Ovary (tissue), 9 donors: Measurements from ENCODE around the gene DCAF11. TPM values are rescaled to one million over a fixed set of nuclear protein-coding genes. Genes with fewer than 3 reads are reported as not detected.

Source experiments
- DNase-seq, 5 donors: peaks; one replicate each; pipeline ENCODE4 v3.0.0-alpha.2; 2019 to 2020
- H3K27ac ChIP-seq, 2 donors: fragments of 200-600 bp; one replicate each; pipeline versions ENCODE4 v1.5.1 to v1.8.0; 2019 to 2022
- H3K27me3 ChIP-seq: fragments of 200-600 bp; one replicate; pipeline ENCODE4 v1.8.0; 2022
- H3K36me3 ChIP-seq: fragments of 200-600 bp; sonication (generic); one replicate; pipeline ENCODE4 v1.5.1; 2019
- H3K4me1 ChIP-seq: one replicate; pipeline ENCODE4 v1.8.1; 2013; ENCODE audit warnings: mild to moderate bottlenecking, moderate library complexity; ENCODE audit not compliant: insufficient read depth
- H3K4me3 ChIP-seq: fragments of 200-600 bp; sonication (generic); one replicate; pipeline ENCODE4 v1.5.1; 2017
- H3K9me3 ChIP-seq, 2 donors: fragments of 200-600 bp in 1 of 2; sonication (generic) in 1 of 2; one replicate each; pipeline versions ENCODE4 v1.5.1 to v1.8.1; 2013 to 2019; ENCODE audit warnings: mild to moderate bottlenecking in 1 of 2, moderate library complexity in 1 of 2
- CTCF ChIP-seq, 3 donors: fragments of 450-650 bp in 2 of 3; fragments of 200-600 bp in 1 of 3; IDR thresholded peaks; one replicate each; pipeline versions ENCODE4 v1.5.1 to v1.8.0; 2016 to 2022; ENCODE audit warnings: antibody characterized with exemption in 3 of 3, mild to moderate bottlenecking in 1 of 3
- EP300 ChIP-seq: sonication (generic); formaldehyde crosslinking; IDR thresholded peaks from one replicate; pipeline ENCODE4 v1.6.1; 2017; ENCODE audit warnings: antibody characterized with exemption
- POLR2A ChIP-seq: fragments of 450-650 bp; IDR thresholded peaks from one replicate; pipeline ENCODE4 v1.6.1; 2017; ENCODE audit warnings: antibody characterized with exemption, mild to moderate bottlenecking, moderate library complexity
- WGBS, 3 donors: extraction: QIAGEN DNeasy Blood & Tissue Kit in 1 of 3; methylation state at CpG; one replicate each; pipeline versions ENCODE4 v1.1.5 to v1.1.7; 2013 to 2017; 5-methylcytosine and 5-hydroxymethylcytosine counted together
- intact Hi-C, 4 donors: fragments of 100-400 bp; cut with DNase I; formaldehyde crosslinking; loops; one replicate each; pipeline versions ENCODE4 v1.11.0 to v1.15.1; 2022 to 2023
- polyA plus RNA-seq, 2 donors: library from polyadenylated mRNA; stranded (reverse); fragments of 200-250 nt in 1 of 2; fragments of 350-450 nt in 1 of 2; fragmentation: Illumina TruSeq in 1 of 2; extraction: RNeasy Lipid Tissue Mini Kit (QIAGEN cat#74804) in 1 of 2; gene quantifications; one replicate each; pipeline ENCODE4 v1.2.3, GENCODE V29; 2013 to 2014
- total RNA-seq, 7 donors: library from RNA; depleted of rRNA in 2 of 7; stranded (reverse); fragments of >200 nt in 2 of 7; fragmentation: NEBNext Ultra II Directional in 3 of 7; extraction: Animal tissue kit (Norgen Biotek cat#: 25700) in 3 of 7; gene quantifications; one replicate each; pipeline versions ENCODE4 v1.1.0 to v1.2.4, GENCODE V29; 2016 to 2023
- donor health status: DM: no; HTN: no; CAD: no; lungs with moderate emphysema.
- donor health status: DM: no; HTN: no; CAD: no.
- donor health status: Bipolar disorder and iron deficiency.
- donor health status: DM: yes; HTN: yes; CAD: no.
- donor health status: DM: no; HTN: no; CAD: no.
- donor health status: DM: yes; HTN: yes; CAD: no.

Gene DCAF11
- total and polyA plus RNA-seq, 9 donors, result 34.7 to 71.4 (median 51.5) TPM

GRCh38 chr14:24070285-24071143 is 44.1 kb upstream of the DCAF11 start:
- H3K27me3 ChIP-seq, result no peaks in the 10 kb centered on the region
- H3K9me3 ChIP-seq, result no peaks in the 10 kb centered on the region
- peak in 1 of 5 donors; percentile 23 for DNase-seq
- 76 to 82% (median 81%) methylated on average over 10 of the region's 10 CpGs for WGBS, 3 donors
- no peak overlapping the region for H3K27ac ChIP-seq
- TF ChIP-seq POLR2A (no peak), EP300 (no peak), CTCF (IDR thresholded peaks at IDR 0.05) (no peak)
- no peaks in the 10 kb centered on the region for H3K36me3 ChIP-seq
- no peaks in the 10 kb centered on the region for H3K4me1 ChIP-seq
- intact Hi-C loops, result no loop called here
- H3K4me3 ChIP-seq, result no peak overlapping the region

- Histone ChIP-seq H3K4me3 (no peak within 1 kb of the TSS), H3K27me3 (no peaks in the 10 kb centered on the region), H3K4me1 (no peaks in the 10 kb centered on the region), H3K9me3 (no peaks in the 10 kb centered on the region), H3K36me3 (no peaks in the 10 kb centered on the region), H3K27ac (no peak within 1 kb of the TSS)
- peak in 1 of 5 donors; percentile 7 for DNase-seq
- TF ChIP-seq POLR2A (no peak), CTCF (IDR thresholded peaks at IDR 0.05) (no peak), EP300 (no peak)
- intact Hi-C loops, result no loop called here
- WGBS, 3 donors, result 33 to 39% (median 37%) methylated on average over 16 to 19 of the region's 19 CpGs
Measured at GRCh38 chr14:24071144-24071697, 43.4 kb upstream of the DCAF11 start, which contains the start of gene CPNE6. Gene CPNE6 (plus strand): TSS chr14:24071562. CDS start chr14:24072937, 1,375 bp downstream.

- intact Hi-C loops, result no loop called here
- Histone ChIP-seq H3K27ac (no peak overlapping the region), H3K9me3 (no peaks in the 10 kb centered on the region), H3K36me3 (no peaks in the 10 kb centered on the region), H3K4me3 (no peak overlapping the region), H3K27me3 (no peaks in the 10 kb centered on the region), H3K4me1 (no peaks in the 10 kb centered on the region)
- WGBS, 3 donors, result 34 to 51% (median 45%) methylated on average over 12 of the region's 12 CpGs
- DNase-seq, result no peak
- no peak for TF ChIP-seq CTCF (IDR thresholded peaks at IDR 0.05)
- no peak for TF ChIP-seq POLR2A
- TF ChIP-seq EP300, result no peak
Measured at GRCh38 chr14:24071836-24072430, 42.6 kb upstream of the DCAF11 start.

- H3K4me3 ChIP-seq, result no peak overlapping the region
- H3K27ac ChIP-seq, result no peak overlapping the region
- intact Hi-C loops, result no loop called here
- TF ChIP-seq CTCF (IDR thresholded peaks at IDR 0.05), result no peak
- H3K9me3 ChIP-seq, result no peaks in the 10 kb centered on the region
- H3K36me3 ChIP-seq, result no peaks in the 10 kb centered on the region
- no peaks in the 10 kb centered on the region for H3K27me3 ChIP-seq
- WGBS, 3 donors, result 42 to 52% (median 52%) methylated on average over 7 of the region's 7 CpGs
- no peak for DNase-seq
- no peaks in the 10 kb centered on the region for H3K4me1 ChIP-seq
Measured at GRCh38 chr14:24072436-24072835, 42.1 kb upstream of the DCAF11 start.
